ENCODE results near the gene CDC42BPB. TPM values are rescaled to one million over a fixed set of nuclear protein-coding genes. Genes with fewer than 3 reads are reported as not detected.

CDC42BPB gene
- total and polyA plus RNA-seq, 2 of the 13 experiments (the other 11 are each of a cell fraction or from before 2014, with no cell fraction given), result 19.7 to 32.3 TPM

DNA sequence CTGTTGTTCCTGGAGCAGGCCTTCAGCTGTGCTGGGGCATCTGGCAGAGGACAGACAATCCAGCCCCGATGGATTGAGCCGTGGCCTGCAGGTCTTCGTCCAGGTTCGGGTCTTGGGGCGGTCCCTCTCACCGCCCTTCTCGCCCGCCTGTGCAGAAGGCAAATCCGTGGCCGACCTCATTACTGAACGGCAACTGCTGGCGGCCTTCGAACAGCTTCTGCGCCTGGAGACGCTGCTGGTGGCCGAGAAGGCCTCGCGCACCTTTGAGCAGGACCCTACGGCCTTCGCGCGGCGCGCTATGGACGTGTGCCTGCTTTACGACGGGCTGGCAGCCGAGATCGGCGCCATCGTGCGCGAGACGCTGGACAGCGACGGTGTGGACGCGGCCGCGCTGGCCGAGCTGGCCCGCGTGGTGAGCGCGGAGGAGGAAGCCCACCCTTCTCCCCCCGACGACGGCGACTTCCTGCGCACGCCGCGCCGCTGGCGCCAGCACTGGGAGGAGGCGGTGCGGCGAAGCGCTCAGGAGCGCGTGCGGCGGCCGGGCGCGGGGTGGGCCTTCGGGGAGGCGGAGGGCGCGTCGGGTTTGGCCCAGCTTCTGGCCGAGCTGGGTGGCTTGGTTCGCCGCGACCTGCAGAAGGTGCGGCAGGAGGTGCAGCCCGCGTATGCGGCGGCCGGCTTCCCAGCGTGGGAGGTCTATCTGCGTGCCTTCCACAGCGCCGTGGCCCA lies 44.8 kb upstream of the CDC42BPB start:
- no peak for DNase-seq (ENCODE audit: low spot score)
- Histone ChIP-seq H3K79me2 (ENCODE audit: insufficient read depth, low read length) (peaks cover 15% of the 10 kb centered on the region), H4K20me1 (ENCODE audit: insufficient read depth, low read length) (peaks cover 15% of the 10 kb centered on the region), H3K4me3 (replicated peaks in 1 of 3; ENCODE audit: insufficient read depth in 1 of 3, low read depth in 2 of 3, low read length in 3 of 3) (peak overlapping the region in 1 of 3 experiments; percentile 73; a peak in 2 of 6 replicates), H3K27me3 (ENCODE audit: control insufficient read depth in 1 of 2, insufficient read depth in 2 of 2, low read length in 2 of 2) (no peaks in the 10 kb centered on the region), H3K27ac (ENCODE audit: extremely low read length, insufficient read depth, low read length) (peak overlapping the region; percentile 99), H3K4me2 (ENCODE audit: low read depth, low read length) (peak overlapping the region; percentile 99), H3K36me3 (replicated peaks in 1 of 2; ENCODE audit: control insufficient read depth in 1 of 2, insufficient read depth in 2 of 2, low read length in 2 of 2) (peaks cover 0 to 4% of the 10 kb centered on the region in 2 experiments; a peak in 2 of 5 replicates), H3K4me1 (ENCODE audit: insufficient read depth, low read length) (peaks cover 87% of the 10 kb centered on the region), H2AFZ (ENCODE audit: low read length) (no peak overlapping the region), H3K9me3 (ENCODE audit: low read length) (no peaks in the 10 kb centered on the region), H3K9ac (ENCODE audit: insufficient read depth, low read depth, low read length) (peak overlapping the region; percentile 87; the same call in 1 of the 2 replicates)
- in situ Hi-C loops (cut with HindIII; ENCODE audit: extremely low pct_ligation_motif_present, low pct_unique_long_range_greater_than_20kb) (no loop called here), intact Hi-C loops (cut with micrococcal nuclease; ENCODE audit: unreplicated experiment) (loop anchor here (5.0 kb wide), 1 partner anchor 85 kb away; no protein-coding TSS in a partner anchor)
- CTCF ChIA-PET (ENCODE audit: low intra/inter-chr PET ratio, low total read pairs), result no interaction called here
- no TSS peak for BruUV-seq (replicated peaks)
- POLR2A ChIA-PET, result interaction anchor here (1.2 to 3.9 kb wide), 3 partner anchors 9 to 31 kb away, joined by 4 to 55 read pairs (median 26); no protein-coding TSS in a partner anchor
- no peak for FAIRE-seq
- ATAC-seq, result no peak
- 98% methylated on average over 69 of the region's 85 CpGs for WGBS (ENCODE audit: low lambda C conversion rate)
- TF ChIP-seq GTF3A (CRISPR knock-in tag; conservative IDR thresholded peaks at IDR 0.05), result no peak
- TF ChIP-seq, protein P1, sequence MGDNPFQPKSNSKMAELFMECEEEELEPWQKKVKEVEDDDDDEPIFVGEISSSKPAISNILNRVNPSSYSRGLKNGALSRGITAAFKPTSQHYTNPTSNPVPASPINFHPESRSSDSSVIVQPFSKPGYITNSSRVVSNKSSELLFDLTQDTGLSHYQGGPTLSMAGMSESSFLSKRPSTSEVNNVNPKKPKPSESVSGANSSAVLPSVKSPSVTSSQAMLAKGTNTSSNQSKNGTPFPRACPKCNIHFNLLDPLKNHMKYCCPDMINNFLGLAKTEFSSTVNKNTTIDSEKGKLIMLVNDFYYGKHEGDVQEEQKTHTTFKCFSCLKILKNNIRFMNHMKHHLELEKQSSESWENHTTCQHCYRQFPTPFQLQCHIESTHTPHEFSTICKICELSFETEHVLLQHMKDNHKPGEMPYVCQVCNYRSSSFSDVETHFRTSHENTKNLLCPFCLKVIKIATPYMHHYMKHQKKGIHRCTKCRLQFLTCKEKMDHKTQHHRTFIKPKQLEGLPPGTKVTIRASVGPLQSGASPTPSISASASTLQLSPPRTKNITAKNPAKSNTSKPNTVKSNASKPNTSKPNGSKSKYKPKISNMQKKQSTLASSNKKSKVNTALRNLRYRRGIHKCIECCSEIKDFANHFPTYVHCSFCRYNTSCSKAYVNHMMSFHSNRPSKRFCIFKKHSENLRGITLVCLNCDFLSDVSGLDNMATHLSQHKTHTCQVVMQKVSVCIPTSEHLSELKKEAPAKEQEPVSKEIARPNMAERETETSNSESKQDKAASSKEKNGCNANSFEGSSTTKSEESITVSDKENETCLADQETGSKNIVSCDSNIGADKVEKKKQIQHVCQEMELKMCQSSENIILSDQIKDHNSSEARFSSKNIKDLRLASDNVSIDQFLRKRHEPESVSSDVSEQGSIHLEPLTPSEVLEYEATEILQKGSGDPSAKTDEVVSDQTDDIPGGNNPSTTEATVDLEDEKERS (CRISPR knock-in tag; IDR thresholded peaks at IDR 0.05), result no peak
- TF ChIP-seq ZBTB38 (CRISPR knock-in tag; IDR thresholded peaks at IDR 0.05), result peak; percentile 96
- TF ChIP-seq, protein P2, sequence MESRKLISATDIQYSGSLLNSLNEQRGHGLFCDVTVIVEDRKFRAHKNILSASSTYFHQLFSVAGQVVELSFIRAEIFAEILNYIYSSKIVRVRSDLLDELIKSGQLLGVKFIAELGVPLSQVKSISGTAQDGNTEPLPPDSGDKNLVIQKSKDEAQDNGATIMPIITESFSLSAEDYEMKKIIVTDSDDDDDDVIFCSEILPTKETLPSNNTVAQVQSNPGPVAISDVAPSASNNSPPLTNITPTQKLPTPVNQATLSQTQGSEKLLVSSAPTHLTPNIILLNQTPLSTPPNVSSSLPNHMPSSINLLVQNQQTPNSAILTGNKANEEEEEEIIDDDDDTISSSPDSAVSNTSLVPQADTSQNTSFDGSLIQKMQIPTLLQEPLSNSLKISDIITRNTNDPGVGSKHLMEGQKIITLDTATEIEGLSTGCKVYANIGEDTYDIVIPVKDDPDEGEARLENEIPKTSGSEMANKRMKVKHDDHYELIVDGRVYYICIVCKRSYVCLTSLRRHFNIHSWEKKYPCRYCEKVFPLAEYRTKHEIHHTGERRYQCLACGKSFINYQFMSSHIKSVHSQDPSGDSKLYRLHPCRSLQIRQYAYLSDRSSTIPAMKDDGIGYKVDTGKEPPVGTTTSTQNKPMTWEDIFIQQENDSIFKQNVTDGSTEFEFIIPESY (CRISPR knock-in tag; IDR thresholded peaks at IDR 0.05), result peak; percentile 55; the same call in 1 of the 2 replicates
- TF ChIP-seq, protein P3, sequence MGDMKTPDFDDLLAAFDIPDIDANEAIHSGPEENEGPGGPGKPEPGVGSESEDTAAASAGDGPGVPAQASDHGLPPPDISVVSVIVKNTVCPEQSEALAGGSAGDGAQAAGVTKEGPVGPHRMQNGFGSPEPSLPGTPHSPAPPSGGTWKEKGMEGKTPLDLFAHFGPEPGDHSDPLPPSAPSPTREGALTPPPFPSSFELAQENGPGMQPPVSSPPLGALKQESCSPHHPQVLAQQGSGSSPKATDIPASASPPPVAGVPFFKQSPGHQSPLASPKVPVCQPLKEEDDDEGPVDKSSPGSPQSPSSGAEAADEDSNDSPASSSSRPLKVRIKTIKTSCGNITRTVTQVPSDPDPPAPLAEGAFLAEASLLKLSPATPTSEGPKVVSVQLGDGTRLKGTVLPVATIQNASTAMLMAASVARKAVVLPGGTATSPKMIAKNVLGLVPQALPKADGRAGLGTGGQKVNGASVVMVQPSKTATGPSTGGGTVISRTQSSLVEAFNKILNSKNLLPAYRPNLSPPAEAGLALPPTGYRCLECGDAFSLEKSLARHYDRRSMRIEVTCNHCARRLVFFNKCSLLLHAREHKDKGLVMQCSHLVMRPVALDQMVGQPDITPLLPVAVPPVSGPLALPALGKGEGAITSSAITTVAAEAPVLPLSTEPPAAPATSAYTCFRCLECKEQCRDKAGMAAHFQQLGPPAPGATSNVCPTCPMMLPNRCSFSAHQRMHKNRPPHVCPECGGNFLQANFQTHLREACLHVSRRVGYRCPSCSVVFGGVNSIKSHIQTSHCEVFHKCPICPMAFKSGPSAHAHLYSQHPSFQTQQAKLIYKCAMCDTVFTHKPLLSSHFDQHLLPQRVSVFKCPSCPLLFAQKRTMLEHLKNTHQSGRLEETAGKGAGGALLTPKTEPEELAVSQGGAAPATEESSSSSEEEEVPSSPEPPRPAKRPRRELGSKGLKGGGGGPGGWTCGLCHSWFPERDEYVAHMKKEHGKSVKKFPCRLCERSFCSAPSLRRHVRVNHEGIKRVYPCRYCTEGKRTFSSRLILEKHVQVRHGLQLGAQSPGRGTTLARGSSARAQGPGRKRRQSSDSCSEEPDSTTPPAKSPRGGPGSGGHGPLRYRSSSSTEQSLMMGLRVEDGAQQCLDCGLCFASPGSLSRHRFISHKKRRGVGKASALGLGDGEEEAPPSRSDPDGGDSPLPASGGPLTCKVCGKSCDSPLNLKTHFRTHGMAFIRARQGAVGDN (CRISPR knock-in tag; IDR thresholded peaks at IDR 0.05), result peak; percentile 59
- TF ChIP-seq AGO2 (optimal IDR thresholded peaks at IDR 0.05; ENCODE audit: low read depth, low read length), result peak; percentile 86
- TF ChIP-seq TAF1 (CRISPR knock-in tag; IDR thresholded peaks at IDR 0.05), result 0 out of 2 replicates have a peak, but pooled peaks have one; percentile 6
- TF ChIP-seq ZNF121 (CRISPR knock-in tag; IDR thresholded peaks at IDR 0.05), result no peak
- no peak for TF ChIP-seq EP300 (IDR thresholded peaks at IDR 0.05; ENCODE audit: low read depth in 2 of 2, low read length in 2 of 2)
- no peak for TF ChIP-seq EP300 (CRISPR knock-in tag; IDR thresholded peaks at IDR 0.05; ENCODE audit: borderline replicate concordance)
- TF ChIP-seq, protein P4, sequence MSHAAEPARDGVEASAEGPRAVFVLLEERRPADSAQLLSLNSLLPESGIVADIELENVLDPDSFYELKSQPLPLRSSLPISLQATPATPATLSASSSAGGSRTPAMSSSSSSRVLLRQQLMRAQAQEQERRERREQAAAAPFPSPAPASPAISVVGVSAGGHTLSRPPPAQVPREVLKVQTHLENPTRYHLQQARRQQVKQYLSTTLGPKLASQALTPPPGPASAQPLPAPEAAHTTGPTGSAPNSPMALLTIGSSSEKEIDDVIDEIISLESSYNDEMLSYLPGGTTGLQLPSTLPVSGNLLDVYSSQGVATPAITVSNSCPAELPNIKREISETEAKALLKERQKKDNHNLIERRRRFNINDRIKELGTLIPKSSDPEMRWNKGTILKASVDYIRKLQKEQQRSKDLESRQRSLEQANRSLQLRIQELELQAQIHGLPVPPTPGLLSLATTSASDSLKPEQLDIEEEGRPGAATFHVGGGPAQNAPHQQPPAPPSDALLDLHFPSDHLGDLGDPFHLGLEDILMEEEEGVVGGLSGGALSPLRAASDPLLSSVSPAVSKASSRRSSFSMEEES (CRISPR knock-in tag; IDR thresholded peaks at IDR 0.05), result no peak
- peak; percentile 62 for TF ChIP-seq RBFOX2 (IDR thresholded peaks at IDR 0.05; ENCODE audit: low read depth, low read length)
